GM18861 (cell line): ENCODE measurements around the gene CEACAM7.
"Not testable (repeated sequence)": the region's sequence is repeated elsewhere in the genome, so short reads cannot be mapped to it uniquely, and the experiment has no call there.

Source experiments
- ATAC-seq: cut with Tn5 transposase; IDR thresholded peaks from one replicate; pipeline ENCODE4 v1.9.1; 2021; ENCODE audit not compliant: unreplicated experiment

The CEACAM7 gene

DNA sequence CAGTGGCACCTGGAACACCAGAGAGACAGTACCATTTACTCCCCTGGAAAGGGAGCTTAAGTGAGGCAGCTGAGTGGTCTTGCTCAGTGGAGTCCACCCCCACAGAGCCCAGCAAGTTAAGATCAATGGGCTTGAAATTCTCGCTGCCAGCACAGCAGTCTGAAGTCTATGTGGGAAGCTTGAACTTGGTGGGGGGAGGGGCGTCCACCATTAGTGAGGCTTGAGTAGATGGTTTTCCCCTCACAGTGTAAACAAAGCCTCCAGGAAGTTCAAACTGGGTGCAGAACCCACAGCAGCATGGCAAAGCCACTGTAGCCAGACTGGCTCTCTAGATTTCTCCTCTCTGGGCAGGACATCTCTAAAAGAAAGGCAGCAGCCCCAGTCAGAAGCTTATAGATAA, 30.9 kb downstream of the CEACAM7 start:
- ATAC-seq: no peak

DNA sequence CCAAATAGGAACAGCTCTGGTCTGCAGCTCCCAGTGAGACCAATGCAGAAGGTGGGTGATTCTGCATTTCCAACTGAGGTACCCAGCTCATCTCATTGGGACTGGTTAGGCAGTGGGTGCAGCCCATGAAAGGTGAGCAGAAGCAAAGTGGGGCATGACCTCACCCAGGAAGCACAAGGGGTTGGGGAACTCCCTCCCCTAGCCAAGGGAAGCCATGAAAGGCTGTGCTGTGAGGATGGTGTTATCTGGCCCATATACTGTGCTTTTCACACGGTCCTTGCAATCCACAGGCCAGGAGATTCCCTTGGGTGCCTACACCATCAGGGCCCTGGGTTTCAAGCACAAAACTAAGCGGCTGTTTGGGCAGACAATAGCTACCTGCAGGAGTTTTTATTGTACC, 31.3 kb downstream of the CEACAM7 start:
- not testable (repeated sequence) for ATAC-seq

DNA sequence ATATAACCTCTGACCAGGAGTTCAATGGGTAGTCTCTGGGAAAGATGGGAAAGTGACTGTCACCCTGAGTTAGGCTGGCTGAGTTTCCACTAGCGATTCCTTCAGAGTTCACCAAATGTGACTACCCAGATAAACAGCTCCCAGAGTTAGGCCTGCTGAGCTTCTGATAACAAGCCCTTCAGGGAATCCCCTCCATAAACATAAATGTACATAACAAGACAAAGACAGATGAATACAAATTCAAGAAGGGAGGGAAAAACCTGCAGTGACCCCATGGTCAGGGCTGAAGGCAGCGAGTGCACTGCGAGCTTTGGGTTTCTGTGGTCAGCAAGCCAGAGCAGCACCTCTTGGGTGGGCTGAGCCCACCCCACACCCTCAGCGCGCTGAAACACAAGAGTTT, 35.8 kb downstream of the CEACAM7 start:
- no peak for ATAC-seq

DNA sequence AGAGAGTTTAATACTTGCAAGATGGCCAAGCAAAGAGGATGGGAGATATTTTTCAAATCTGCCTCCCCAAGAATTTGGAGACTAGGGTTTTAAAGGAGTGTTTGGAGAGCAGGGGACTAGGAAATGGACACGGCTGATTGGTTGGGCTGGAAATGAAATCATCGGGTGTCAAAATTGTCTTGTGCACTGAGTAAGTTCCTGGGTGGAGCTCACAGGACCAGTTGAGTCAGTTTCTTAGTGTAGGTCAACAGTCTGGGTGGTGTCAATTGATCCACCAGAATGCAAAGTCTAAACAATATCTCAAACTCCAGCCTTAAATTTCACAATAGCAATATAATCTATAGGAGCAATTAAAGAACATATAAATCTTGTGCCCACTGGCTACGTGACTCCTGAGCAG, 38.2 kb downstream of the CEACAM7 start:
- no peak for ATAC-seq

DNA sequence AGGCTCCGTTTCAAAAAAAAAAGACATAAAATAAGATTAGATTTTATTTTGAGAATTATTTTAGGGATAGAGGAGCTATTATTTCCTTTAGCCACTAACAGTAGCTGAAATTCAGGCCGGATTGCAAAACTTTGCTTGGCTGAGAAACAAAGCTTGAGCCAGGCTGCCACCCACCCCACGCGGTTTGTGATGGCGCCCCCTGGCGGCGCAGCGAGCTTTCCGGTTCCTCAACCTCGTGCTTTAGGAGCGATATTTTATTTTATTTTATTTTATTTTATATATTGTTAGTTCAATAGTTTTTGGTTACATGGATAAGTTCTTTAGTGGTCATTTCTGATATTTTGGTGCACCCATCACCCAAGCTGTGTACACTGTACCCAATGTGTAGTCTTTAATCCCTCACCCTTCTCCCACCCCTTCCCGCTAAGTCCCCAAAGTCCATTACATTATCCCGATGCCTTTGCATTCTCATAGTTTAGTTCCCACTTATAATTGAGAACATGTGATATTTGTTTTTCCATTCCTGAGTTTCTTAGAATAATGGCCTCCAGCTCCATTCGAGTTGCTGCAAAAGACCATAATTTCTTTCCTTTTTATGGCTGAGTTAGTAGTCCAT, 41.4 kb downstream of the CEACAM7 start:
- ATAC-seq: no peak

DNA sequence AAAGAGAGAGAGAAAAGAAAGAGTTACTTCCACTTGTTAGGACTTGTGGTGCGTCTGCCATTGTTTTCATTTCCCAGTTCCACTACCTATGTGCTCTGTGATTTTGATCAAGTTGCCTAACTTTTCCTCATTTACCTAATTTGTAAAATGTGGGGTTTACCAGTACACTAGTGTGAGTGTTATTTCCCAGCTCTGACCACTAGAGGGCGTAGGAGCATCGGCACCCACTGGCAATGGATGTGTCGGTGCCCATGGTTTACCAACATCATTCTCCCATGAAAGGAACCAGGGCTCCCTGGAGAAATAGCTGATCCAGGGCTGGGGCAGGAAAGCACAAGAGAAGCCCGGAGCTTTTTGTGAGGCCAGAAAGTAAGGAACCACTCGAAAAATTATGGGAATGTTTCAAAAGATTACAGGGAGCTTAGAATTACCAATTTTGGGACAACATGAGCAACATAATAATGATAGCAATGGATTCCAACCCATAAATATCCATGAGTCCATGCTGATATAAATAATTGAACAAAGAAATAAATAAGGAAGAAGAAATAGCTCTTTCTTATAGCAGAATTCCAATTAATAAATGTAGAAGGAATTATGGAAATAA, 46.1 kb downstream of the CEACAM7 start:
- ATAC-seq: no peak

DNA sequence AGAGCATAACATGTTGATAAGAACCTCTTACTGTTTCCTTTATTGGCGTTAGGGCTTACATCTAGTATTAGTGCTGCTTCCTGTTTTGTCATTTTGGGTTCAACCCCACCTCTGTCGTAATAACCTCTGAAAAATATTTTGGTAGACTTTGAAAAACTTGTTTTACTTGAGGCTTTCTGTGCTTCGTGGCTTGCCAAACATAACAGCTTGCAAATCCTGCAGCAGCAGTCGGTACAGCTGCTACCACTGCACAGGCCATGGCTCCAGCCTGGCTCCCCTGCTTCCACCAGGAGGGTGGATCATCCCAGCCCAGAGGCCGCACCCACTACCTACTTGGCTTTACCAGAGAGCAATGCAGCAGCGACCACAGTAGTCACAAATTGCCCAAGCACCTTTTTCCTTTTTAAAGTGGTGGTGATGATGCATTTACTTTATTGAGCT, 49.4 kb downstream of the CEACAM7 start:
- no peak for ATAC-seq

DNA sequence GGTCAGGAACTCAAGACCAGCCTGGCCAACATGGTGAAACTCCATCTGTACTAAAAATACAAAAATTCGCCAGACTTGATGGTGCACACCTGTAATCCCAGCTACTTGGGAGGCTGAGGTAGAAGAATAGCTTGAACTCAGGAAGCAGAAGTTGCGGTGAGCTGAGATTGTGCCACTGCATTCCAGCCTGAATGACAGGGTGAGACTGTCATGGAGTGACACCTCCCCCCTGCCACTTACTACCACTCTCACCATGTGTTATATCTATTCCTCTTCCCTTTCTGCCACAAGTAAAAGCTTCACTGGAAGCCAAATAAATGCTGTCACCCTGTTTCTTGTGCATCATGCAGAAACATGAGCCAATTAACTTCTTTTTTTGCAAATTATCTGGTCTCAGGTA, 50.6 kb downstream of the CEACAM7 start:
- no peak for ATAC-seq

DNA sequence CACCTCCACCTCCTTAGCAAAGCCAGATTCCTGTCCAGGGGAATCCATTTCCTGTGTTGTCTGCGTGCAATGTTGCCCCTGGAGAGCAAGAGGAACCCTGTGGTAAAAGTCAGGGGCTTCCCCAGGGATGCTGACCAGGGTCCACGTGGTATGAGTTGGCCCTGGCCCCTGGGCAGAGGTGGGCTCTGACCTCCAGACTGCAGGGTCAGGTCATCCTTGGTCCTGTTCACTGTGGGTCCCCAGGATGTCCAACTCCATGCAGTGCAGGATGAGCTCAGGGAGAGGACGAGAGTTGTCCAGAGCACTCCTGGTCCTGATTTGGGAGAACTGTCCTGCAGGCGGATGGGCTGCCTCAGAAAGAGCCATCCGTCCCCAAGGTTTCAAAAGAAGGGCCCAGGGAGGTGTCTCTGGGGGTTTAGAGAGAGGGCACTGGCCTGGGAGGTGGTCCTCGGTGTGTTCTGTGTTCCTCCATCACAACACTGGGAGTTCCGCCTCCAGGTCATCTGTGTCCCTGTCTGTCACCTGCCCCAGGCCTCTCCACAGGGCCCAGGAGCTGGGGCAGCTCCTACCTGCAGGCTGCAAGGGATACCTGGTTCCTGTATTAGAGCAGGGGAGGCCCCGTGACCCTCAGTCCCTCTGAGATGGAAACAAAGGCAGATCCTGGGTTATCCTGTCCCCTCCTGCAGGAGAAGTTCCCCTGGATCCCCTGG, 59.9 kb downstream of the CEACAM7 start:
- ATAC-seq: no peak

DNA sequence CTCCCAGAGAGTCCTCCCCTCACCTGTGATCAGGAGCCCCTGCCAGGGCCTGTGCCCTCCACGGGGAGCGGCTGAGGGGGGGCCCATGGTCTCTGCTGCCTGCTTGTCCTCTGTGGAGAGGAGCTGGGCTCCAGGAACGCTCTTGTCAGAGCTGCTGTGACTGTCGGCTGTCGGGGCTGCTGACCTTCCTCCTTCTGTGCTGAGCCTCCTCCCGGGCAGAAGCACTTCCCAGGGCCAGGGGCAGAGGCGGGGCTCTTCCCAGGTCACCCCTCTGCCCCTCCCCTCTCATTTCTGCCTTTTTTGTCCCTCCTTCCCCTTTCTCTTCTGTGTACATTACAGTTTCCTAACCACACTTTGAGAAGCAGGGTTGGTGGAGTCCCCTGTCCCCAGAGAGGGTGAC, 61.2 kb downstream of the CEACAM7 start, which contains the start of gene CEACAM4:
Gene CEACAM4, minus strand, starts transcription at position 198 of the 400 bp plus-strand sequence. Its CDS starts 111 bp downstream, at position 87.
- no peak for ATAC-seq

DNA sequence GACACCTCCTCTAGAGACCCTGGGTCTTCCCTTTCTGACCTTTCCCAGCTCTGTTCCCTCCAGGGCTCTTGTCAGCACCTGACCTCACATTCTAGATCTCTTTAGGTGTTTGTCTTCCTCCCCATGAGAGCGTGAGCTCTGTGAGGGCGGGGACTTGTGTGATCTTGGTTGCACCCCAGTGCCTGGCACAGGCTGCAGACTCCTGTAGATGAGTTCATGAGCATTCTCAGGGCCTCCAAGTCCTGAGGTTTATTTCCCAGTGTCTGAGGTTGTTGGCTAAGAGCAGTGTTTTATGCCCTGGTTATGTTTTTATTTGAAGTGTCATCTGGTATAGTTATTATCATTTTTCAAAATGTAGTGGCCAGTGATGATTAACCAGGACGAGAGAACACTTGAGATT, 61.8 kb downstream of the CEACAM7 start:
- no peak for ATAC-seq

DNA sequence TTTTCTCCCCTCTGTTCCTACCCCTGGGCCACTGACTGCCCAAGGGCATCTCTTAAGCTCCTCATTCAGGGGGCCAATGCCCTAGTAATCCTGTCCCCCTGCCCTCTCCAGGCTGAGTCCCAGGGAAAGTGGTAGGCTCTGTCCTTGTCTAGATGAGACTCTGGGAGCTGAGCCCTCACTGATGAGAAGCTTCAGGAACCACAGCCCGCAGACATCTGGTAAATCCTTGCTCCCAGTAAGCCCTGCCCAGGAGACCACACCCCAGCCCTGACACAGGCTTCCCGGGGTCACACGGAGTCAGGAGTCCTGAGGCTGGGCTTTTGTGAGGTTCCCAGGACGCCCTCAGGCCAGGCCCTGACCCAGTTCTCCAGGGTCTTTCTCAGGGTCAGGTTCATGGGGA, 63.1 kb downstream of the CEACAM7 start:
- no peak for ATAC-seq

DNA sequence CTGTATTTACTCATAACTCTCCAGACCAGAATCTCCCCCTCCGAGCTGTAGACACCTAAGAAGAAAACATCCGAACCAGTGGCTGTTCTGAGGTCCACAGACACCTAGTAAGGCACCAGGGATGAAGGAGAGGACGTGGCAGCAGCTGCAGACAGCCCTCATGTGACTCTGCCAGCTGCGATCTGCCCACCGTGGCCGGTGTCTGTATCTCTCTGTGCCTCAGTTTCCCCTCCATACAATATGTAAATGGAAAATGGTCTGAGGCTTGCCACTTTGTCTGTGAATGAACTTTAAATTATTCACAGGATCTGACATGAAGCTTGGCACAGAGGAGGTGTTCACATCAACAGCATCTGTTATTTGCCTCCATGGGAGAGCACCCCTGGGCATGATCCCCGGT, 63.6 kb downstream of the CEACAM7 start:
- ATAC-seq: no peak

DNA sequence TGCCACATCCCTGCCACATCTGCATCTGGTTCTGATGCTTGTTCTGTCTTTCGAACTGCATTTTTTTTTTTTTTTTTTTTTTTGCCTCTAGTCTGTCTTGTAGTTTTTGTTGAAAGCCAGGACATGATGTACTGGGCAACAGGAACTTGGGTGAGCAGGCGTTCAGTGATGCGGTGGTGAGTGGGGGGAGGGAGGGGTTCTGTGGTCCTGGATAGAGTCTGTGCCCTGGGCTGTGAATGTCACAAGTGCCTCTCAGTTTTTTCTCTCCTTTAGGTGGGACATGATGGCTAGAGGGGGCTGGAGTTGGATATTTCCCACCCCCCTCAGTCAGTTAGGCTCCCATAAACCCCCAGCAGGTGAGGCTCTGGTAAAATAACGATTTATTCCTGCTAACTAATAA, 64.7 kb downstream of the CEACAM7 start:
- ATAC-seq: no peak
